ENCODE data around the gene CCDC190.
"Not testable (repeated sequence)": the region's sequence is repeated elsewhere in the genome, so short reads cannot be mapped to it uniquely, and the experiment has no call there.

Gene CCDC190

GRCh38 chr1:162877412-162877811 is 16.4 kb upstream of the CCDC190 start:
- DNase-seq = no peak

GRCh38 chr1:162876751-162877150 is 15.8 kb upstream of the CCDC190 start:
- DNase-seq = no peak

- DNase-seq = no peak
Measured at GRCh38 chr1:162873671-162874666, 13.0 kb upstream of the CCDC190 start.

- no peak for DNase-seq
Measured at GRCh38 chr1:162872981-162873380, 12.0 kb upstream of the CCDC190 start.

- DNase-seq = not testable (repeated sequence)
Measured at GRCh38 chr1:162871417-162871816, 10.4 kb upstream of the CCDC190 start.

- DNase-seq = no peak
Measured at GRCh38 chr1:162868972-162869371, 8.0 kb upstream of the CCDC190 start.

GRCh38 chr1:162861625-162862024 is 650 bp upstream of the CCDC190 start:
- no peak for DNase-seq

- no peak for DNase-seq
Measured at GRCh38 chr1:162859191-162859590, 1.8 kb downstream of the CCDC190 start.

- no peak for DNase-seq
Measured at GRCh38 chr1:162857850-162858249, 3.1 kb downstream of the CCDC190 start.

GRCh38 chr1:162856260-162856659 is 4.7 kb downstream of the CCDC190 start:
- DNase-seq = no peak

- DNase-seq = no peak
Measured at GRCh38 chr1:162855461-162856150, 5.4 kb downstream of the CCDC190 start.

GRCh38 chr1:162854245-162854882 is 6.6 kb downstream of the CCDC190 start:
- DNase-seq = no peak

- no peak for DNase-seq
Measured at GRCh38 chr1:162851341-162851740, 9.6 kb downstream of the CCDC190 start.

- DNase-seq = no peak
Measured at GRCh38 chr1:162849711-162850110, 11.3 kb downstream of the CCDC190 start.

GRCh38 chr1:162847839-162848453 is 13.0 kb downstream of the CCDC190 start:
- DNase-seq = no peak

- DNase-seq = no peak
Measured at GRCh38 chr1:162846256-162847212, 14.4 kb downstream of the CCDC190 start.

GRCh38 chr1:162844153-162844552 is 16.8 kb downstream of the CCDC190 start:
- DNase-seq = no peak

- DNase-seq = no peak
Measured at GRCh38 chr1:162840250-162840839, 20.6 kb downstream of the CCDC190 start.

- no peak for DNase-seq
Measured at GRCh38 chr1:162838863-162839262, 22.1 kb downstream of the CCDC190 start.

- no peak for DNase-seq
Measured at GRCh38 chr1:162835157-162835899, 25.6 kb downstream of the CCDC190 start.

- DNase-seq = no peak
Measured at GRCh38 chr1:162832470-162832869, 28.5 kb downstream of the CCDC190 start.
